ENCODE data around the gene TSR1. TPM values are rescaled to one million over a fixed set of nuclear protein-coding genes. Genes with fewer than 3 reads are reported as not detected.
"Not testable (repeated sequence)": the region's sequence is repeated elsewhere in the genome, so short reads cannot be mapped to it uniquely, and the experiment has no call there.

TSR1 gene
- total RNA-seq, 1 donor from 2014 or later, result 30.2 TPM

DNA sequence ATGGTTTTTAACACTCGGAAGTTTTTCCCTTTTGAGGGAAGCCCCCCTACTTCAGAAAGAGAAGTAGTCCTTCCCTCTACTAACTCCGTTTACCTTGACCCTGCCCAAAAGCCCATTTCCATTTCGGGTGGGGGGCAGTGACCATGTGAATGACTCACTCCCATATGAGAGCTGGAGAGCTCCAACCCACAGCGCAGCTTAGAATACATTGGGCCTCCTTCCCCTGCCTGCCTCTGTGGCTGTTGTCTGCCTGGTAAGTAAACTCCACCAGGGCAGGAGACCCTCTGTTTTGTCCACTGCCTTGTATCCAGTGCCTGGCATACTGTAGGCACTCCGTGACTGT, 2.0 kb upstream of the TSR1 start:
- FAIRE-seq (no peak), DNase-seq (ENCODE audit: low spot score in 2 of 2) (peak in 1 of 2 donors; percentile 30)

DNA sequence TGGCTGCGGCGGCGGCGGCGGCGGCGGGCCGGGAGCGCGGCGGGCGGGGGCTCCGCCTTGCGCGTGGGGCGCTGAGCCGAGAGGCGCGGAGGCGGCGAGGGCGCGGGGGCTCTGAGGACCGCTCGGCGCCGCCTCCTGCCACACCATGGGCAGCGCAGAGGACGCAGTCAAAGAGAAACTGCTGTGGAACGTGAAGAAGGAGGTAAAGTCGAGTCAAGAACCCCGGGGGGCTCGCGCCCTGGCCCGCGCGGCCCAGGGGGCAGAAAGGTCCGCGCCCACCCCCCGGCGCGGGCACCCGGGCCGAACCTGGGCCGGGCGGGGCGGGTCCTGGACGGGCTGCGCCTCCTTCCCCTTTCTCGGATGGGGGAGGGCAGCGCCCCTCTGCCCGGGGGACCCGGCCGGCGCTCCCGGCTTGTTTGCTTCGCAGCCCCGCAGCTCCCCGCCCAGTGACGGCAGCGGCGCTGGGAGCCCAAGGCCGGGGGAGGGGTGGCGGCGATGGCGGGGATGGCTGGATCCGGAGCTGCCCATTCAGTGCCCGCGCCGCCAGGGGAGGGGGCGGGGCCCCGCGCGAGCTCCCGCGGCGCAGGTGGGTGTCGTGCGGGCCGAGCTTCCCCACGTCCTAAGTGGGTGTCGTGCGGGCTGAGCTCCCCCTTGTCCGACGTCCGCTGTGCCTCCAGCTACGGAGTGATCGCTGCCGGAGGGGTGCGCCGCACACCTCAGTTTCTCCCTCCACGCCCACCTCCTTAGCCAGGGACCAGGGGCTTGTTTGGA, 1.5 kb upstream of the TSR1 start:
- FAIRE-seq, result no peak
- peak; percentile 75 to 78 for DNase-seq (ENCODE audit: low spot score in 2 of 2)

GRCh38 chr17:2336852-2337543, 741 bp upstream of the TSR1 start, which contains the start of gene SGSM2:
TSS of gene SGSM2 (plus strand) at chr17:2337501. CDS start at chr17:2337689, 188 bp downstream.
- FAIRE-seq (no peak), DNase-seq (ENCODE audit: low spot score in 2 of 2) (peak; percentile 78 to 86)

DNA sequence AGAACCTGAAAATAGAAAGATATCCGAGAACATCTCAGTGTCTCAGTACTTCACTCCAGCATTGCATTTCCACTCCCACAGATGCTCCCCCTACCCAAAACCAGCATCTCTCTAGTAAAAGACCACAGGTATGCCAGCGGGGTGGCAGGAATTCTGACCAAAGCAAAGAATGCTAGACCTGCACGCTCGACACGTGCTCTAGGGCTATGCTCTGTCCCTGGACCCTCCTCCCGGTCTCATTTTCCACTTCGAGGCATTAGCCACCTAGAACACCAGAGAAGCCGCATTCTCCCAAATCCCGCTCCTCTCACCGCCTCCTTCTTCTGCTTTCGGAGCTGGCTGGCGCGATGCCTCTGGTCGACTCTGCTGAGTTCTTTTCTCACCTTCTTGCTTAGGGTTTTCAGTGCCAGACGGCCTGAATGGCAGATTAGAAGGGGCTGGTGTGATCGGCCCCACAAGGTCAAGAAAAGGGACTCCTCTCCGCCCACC, 487 bp downstream of the TSR1 start:
- DNase-seq (ENCODE audit: low spot score in 2 of 2) (peak in 1 of 2 donors; percentile 31), FAIRE-seq (no peak)

GRCh38 chr17:2331303-2331702, 5.0 kb downstream of the TSR1 start:
- DNase-seq (ENCODE audit: low spot score in 2 of 2), result no peak
- FAIRE-seq, result no peak

- DNase-seq (ENCODE audit: low spot score in 2 of 2) (no peak), FAIRE-seq (no peak)
Observed at GRCh38 chr17:2323629-2324314, 12.5 kb downstream of the TSR1 start.

- FAIRE-seq, result no peak
Observed at GRCh38 chr17:2321399-2321798, 14.9 kb downstream of the TSR1 start.

DNA sequence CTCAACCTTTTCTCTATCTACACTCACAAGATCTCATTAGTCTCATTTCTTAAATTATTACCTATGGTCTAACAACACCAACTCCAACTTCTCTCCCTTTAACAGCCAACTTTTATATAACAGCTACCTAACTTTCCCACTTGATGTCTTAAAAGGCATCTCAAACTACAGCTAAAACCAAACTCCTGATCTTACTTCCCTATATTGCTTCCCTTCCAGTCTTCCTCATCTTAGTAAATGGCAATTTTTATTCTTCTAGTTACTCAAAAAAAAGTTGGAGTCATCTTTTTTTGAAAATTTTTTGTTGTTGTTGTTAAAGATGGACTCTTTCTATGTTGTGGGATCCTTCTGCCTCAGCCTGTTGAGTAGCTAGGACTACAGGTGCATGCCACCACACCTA, 17.2 kb downstream of the TSR1 start:
- no peak for DNase-seq (ENCODE audit: low spot score in 2 of 2)
- no peak for FAIRE-seq

More at GRCh38 chr17:2321399-2321798, 14.9 kb downstream of the TSR1 start:
- no peak for DNase-seq (ENCODE audit: low spot score in 2 of 2)

DNA sequence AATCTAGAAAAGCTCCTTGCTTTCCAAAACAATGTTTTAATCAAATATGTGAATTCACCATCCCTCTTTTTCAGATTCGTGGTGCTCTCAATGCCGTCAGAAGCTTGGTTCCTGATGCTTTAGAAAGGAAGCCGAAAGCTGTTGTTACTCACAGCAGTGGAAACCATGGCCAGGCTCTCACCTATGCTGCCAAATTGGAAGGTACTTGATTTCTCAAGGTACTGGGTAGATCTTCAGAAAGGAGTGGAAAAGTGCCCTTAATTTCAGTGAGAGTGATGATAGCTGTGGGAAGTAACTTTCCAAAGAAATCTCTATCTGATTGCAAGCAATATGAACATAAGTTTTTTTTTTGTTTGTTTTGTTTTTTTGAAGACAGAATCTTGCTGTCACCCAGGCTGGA, 18.5 kb downstream of the TSR1 start:
- DNase-seq (ENCODE audit: low spot score in 2 of 2) (no peak), FAIRE-seq (no peak)

DNA sequence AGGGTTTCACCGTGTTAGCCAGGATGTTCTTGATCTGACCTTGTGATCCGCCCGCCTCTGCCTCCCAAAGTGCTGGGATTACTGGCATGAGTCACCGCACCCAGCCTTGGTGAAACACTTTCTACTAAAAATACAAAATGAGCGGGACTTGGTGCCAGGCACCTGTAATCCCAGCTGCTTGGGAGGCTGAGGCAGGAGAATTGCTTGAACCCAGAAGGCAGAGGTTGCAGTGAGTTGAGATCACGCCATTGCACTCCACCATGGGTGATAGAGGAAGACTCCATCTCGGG, 19.4 kb downstream of the TSR1 start:
- not testable (repeated sequence) for DNase-seq (ENCODE audit: low spot score in 2 of 2); FAIRE-seq

- FAIRE-seq (no peak), DNase-seq (ENCODE audit: low spot score in 2 of 2) (no peak)
Observed at GRCh38 chr17:2312736-2313135, 23.5 kb downstream of the TSR1 start.

DNA sequence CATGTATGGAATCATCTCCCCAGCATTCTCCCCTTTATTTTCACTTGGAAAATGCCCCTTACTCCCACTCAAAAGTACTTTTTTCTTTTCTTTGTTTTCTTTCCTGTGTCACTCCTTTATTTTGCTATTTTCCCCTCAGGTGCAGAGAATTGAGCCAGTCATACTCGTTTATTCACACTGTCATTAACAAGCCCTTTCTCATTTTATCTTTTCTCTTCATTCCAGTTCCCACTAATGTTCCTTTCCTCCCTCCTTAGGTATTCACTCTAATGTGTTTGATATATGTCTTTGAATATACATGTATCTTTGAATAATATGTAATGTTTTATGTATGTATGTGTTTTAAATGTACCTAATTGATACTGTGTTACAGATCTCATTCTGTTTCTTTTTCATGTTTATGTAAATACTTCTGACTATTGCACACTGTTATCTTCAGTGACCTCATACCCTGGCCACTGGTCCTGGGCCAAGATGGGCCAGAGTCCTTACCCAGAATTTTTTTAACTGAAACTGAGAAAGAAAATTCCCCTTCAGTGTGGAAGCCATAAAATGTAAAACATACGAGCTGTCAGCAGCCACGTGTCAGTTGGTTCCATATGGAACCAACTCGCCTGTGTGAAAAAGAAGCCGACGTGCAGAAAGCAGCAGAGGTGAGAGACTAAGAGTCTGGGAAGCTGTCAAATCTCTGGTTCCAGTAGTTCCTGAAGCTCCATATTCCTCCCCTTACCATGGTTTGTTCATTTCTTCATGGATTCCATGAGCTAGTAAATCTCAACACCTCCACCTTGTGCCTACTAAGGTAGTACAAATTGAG, 26.7 kb downstream of the TSR1 start:
- no peak for DNase-seq (ENCODE audit: low spot score in 2 of 2)
- FAIRE-seq, result no peak

- DNase-seq (ENCODE audit: low spot score in 2 of 2) (no peak), FAIRE-seq (no peak)
Observed at GRCh38 chr17:2304931-2305330, 31.3 kb downstream of the TSR1 start.

- DNase-seq (ENCODE audit: low spot score in 2 of 2), result peak; percentile 98 to 99
- no peak for FAIRE-seq
Observed at GRCh38 chr17:2303204-2304188, 32.8 kb downstream of the TSR1 start, which contains the start of the genes SMG6 and SRR. TSS of gene SMG6 (minus strand) at chr17:2303785. CDS start at chr17:2303720, 65 bp downstream. TSS of gene SRR (plus strand) at chr17:2303950. CDS start at chr17:2315561, 11,611 bp downstream.

- FAIRE-seq, result no peak
- peak in 1 of 2 donors; percentile 31 for DNase-seq (ENCODE audit: low spot score in 2 of 2)
Observed at GRCh38 chr17:2302778-2303203, 33.5 kb downstream of the TSR1 start.

DNA sequence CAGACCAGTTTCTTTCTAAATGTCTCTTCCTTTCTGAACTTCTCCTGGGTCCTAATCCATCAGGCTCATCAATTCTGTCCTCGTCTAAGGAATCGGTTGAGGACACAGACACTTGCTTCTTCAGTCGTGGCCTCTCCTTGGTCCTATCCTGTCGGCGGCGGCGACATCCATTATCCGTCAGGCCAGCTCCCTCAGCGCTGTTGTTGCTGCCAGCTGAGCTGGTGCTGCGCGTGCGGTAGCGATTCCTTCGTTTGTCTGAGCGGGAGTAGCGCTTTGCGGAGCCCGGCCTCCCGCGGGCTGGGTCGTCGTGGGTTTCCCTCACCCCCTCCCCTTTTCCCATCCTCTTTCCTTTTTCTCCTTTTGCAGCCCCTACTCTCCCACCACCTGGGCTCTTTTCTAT, 36.5 kb downstream of the TSR1 start:
- DNase-seq (ENCODE audit: low spot score in 2 of 2), result no peak
- no peak for FAIRE-seq

DNA sequence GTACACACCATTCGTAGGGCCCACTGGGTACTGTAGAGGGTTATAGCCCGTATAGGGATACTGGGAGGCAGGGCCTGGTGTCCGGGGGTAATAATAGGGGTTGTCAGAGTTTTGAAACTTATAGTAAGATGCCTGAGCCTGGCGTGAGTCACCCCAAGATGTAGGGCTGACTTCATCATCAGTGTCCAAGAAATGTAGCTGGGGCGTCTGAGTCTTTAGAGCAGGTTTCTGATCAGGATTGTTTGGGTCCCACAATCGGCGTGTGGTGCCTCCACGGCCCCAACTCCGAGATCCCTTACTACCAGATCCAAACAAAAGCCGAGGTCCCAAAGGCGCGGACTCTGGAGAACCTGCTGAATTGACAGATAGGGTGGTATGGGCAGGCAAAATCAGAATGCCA, 37.1 kb downstream of the TSR1 start:
- FAIRE-seq (no peak), DNase-seq (ENCODE audit: low spot score in 2 of 2) (no peak)

GRCh38 chr17:2297023-2297422, 39.2 kb downstream of the TSR1 start:
- DNase-seq (ENCODE audit: low spot score in 2 of 2), result no peak
- no peak for FAIRE-seq

DNA sequence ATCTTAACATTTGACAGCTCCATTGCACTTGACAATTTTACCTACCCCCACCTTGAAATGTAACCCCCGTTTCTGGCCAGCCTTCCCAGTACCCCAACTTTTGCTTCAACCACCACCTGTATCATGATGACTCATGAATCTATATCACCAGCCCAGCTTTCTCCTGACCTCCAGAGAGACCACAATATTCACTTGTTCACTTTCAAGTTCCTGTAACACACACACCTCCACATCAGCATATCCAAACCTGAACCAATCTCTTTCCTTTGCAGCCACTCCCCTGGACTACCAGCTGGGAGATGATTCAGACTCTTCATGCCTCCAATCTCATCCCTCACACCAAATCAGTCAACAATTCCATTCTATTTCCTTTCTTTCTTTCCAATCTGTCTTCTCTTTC, 40.7 kb downstream of the TSR1 start:
- no peak for DNase-seq (ENCODE audit: low spot score in 2 of 2)
- FAIRE-seq, result no peak
